H9 (cell line): ENCODE results near the gene CCSER1. TPM values are rescaled to one million over a fixed set of nuclear protein-coding genes. Genes with fewer than 3 reads are reported as not detected.

Source experiments
- DNase-seq: peaks from one replicate; pipeline ENCODE4 v3.0.0-alpha.2; 2017
- H2AFZ ChIP-seq: one replicate; pipeline ENCODE4 v1.6.1; 2013; ENCODE audit warnings: mild to moderate bottlenecking, low read length, control low read depth, moderate library complexity
- H2AK5ac ChIP-seq: 2 replicates; pipeline ENCODE4 v1.6.1; 2013; ENCODE audit warnings: low read length, control low read depth, mixed read lengths; ENCODE audit not compliant: insufficient read length
- H2BK120ac ChIP-seq: one replicate; pipeline ENCODE4 v1.6.1; 2013; ENCODE audit warnings: low read depth, mild to moderate bottlenecking, low read length, control low read depth, inconsistent platforms; ENCODE audit not compliant: poor library complexity, severe bottlenecking
- H2BK12ac ChIP-seq: 2 replicates; pipeline ENCODE4 v1.6.1; 2013; ENCODE audit warnings: low read length, control low read depth, mixed read lengths, low read depth; ENCODE audit not compliant: insufficient read length
- H2BK15ac ChIP-seq: 2 replicates; pipeline ENCODE4 v1.6.1; 2013; ENCODE audit warnings: low read depth, low read length, control low read depth
- H2BK20ac ChIP-seq: one replicate; pipeline ENCODE4 v1.6.1; 2013; ENCODE audit warnings: low read depth, mild to moderate bottlenecking, low read length, control low read depth, inconsistent platforms; ENCODE audit not compliant: poor library complexity, severe bottlenecking
- H2BK5ac ChIP-seq: 2 replicates; pipeline ENCODE4 v1.6.1; 2013; ENCODE audit warnings: low read length, control low read depth, mixed read lengths; ENCODE audit not compliant: insufficient read length
- H3K14ac ChIP-seq: 2 replicates; pipeline ENCODE4 v1.6.1; 2013; ENCODE audit warnings: low read length, control low read depth; ENCODE audit not compliant: insufficient read depth
- H3K18ac ChIP-seq: 2 replicates; pipeline ENCODE4 v1.6.1; 2013; ENCODE audit warnings: low read depth, mild to moderate bottlenecking, mixed read lengths, low read length, control low read depth; ENCODE audit not compliant: insufficient read length
- H3K23ac ChIP-seq: 2 replicates; pipeline ENCODE4 v1.6.1; 2013; ENCODE audit warnings: low read length, control low read depth, mixed read lengths, low read depth; ENCODE audit not compliant: insufficient read length
- H3K23me2 ChIP-seq: 2 replicates; pipeline ENCODE4 v1.6.1; 2013; ENCODE audit warnings: low read depth, mild to moderate bottlenecking, mixed read lengths, low read length, control low read depth; ENCODE audit not compliant: insufficient read length, poor library complexity, severe bottlenecking
- H3K27ac ChIP-seq: 2 replicates; pipeline ENCODE4 v1.5.1; 2013; ENCODE audit warnings: low read length, control low read depth, mixed read lengths, low read depth; ENCODE audit not compliant: insufficient read length
- H3K27me3 ChIP-seq: 2 replicates; pipeline ENCODE4 v1.6.1; 2013; ENCODE audit warnings: low read length, control low read depth, inconsistent platforms; ENCODE audit not compliant: insufficient read depth
- H3K4ac ChIP-seq: 2 replicates; pipeline ENCODE4 v1.6.1; 2013; ENCODE audit warnings: low read depth, mild to moderate bottlenecking, control low read depth, inconsistent platforms, low read length, moderate library complexity
- H3K4me1 ChIP-seq: 2 replicates; pipeline ENCODE4 v1.6.1; 2013; ENCODE audit warnings: low read length, control low read depth, inconsistent platforms; ENCODE audit not compliant: insufficient read depth
- H3K4me2 ChIP-seq: 2 replicates; pipeline ENCODE4 v1.6.1; 2013; ENCODE audit warnings: low read length, control low read depth, mixed read lengths; ENCODE audit not compliant: insufficient read length, insufficient read depth
- H3K56ac ChIP-seq: 2 replicates; pipeline ENCODE4 v1.6.1; 2013; ENCODE audit warnings: low read depth, mild to moderate bottlenecking, mixed read lengths, low read length, control low read depth; ENCODE audit not compliant: insufficient read length
- H3K79me1 ChIP-seq: 2 replicates; pipeline ENCODE4 v1.6.1; 2013; ENCODE audit warnings: low read depth, mild to moderate bottlenecking, moderate library complexity, low read length, control low read depth, inconsistent platforms; ENCODE audit not compliant: insufficient read depth, poor library complexity, severe bottlenecking
- H3K79me2 ChIP-seq: 2 replicates; pipeline ENCODE4 v1.6.1; 2013; ENCODE audit warnings: low read length, control low read depth, inconsistent platforms; ENCODE audit not compliant: insufficient read depth
- H3K9ac ChIP-seq: 2 replicates; pipeline ENCODE4 v1.6.1; 2013; ENCODE audit warnings: low read length, control low read depth, mixed read lengths; ENCODE audit not compliant: insufficient read length; ENCODE audit errors: extremely low read depth
- H3K9me3 ChIP-seq: one replicate; pipeline ENCODE4 v1.6.1; 2013; ENCODE audit warnings: low read depth, low read length, inconsistent platforms; ENCODE audit not compliant: control insufficient read depth
- H3T11ph ChIP-seq: one replicate; pipeline ENCODE4 v1.6.1; 2013; ENCODE audit warnings: mild to moderate bottlenecking, low read length, control low read depth, inconsistent platforms
- H4K20me1 ChIP-seq: one replicate; pipeline ENCODE4 v1.6.1; 2013; ENCODE audit not compliant: control insufficient read depth, insufficient read length, insufficient read depth
- H4K5ac ChIP-seq: 2 replicates; pipeline ENCODE4 v1.6.1; 2013; ENCODE audit warnings: low read depth, mild to moderate bottlenecking, mixed read lengths, low read length, control low read depth; ENCODE audit not compliant: insufficient read length
- H4K8ac ChIP-seq: replicated peaks from 2 replicates; pipeline ENCODE4 v1.6.1; 2013; ENCODE audit warnings: low read length, control low read depth, mixed read lengths, low read depth; ENCODE audit not compliant: insufficient read length
- H4K91ac ChIP-seq: 2 replicates; pipeline ENCODE4 v1.6.1; 2013; ENCODE audit warnings: low read depth, mild to moderate bottlenecking, moderate library complexity, mixed read lengths, low read length, control low read depth; ENCODE audit not compliant: insufficient read length
- H3K27ac Mint-ChIP-seq, 3 experiments: 2 replicates in 2 of 3; 3 replicates in 1 of 3; pipeline ENCODE4 v1.8.0; 2020 to 2021; ENCODE audit warnings: mixed read lengths in 3 of 3, mild to moderate bottlenecking in 1 of 3, moderate library complexity in 1 of 3
- H3K27me3 Mint-ChIP-seq: 2 replicates; pipeline ENCODE4 v1.8.0; 2021; ENCODE audit warnings: low read depth, mild to moderate bottlenecking, moderate library complexity, mixed read lengths
- H3K36me3 Mint-ChIP-seq, 3 experiments: 2 replicates in 2 of 3; 3 replicates in 1 of 3; pipeline ENCODE4 v1.8.0; 2020 to 2021; ENCODE audit warnings: low read depth in 3 of 3, mixed read lengths in 3 of 3; ENCODE audit not compliant: insufficient read depth in 1 of 3
- H3K4me1 Mint-ChIP-seq, 2 experiments: 2 replicates each; pipeline ENCODE4 v1.8.0; 2020; ENCODE audit warnings: mixed read lengths in 2 of 2
- H3K4me3 Mint-ChIP-seq, 2 experiments: 2 replicates in 1 of 2; 3 replicates in 1 of 2; pipeline ENCODE4 v1.8.0; 2020 to 2021; ENCODE audit warnings: mild to moderate bottlenecking in 2 of 2, mixed read lengths in 2 of 2, moderate library complexity in 1 of 2
- H3K9me3 Mint-ChIP-seq, 2 experiments: 2 replicates in 1 of 2; 3 replicates in 1 of 2; pipeline ENCODE4 v1.8.0; 2020; ENCODE audit warnings: mild to moderate bottlenecking in 2 of 2, mixed read lengths in 2 of 2, moderate library complexity in 1 of 2
- WGBS: extraction: QIAGEN DNeasy Blood & Tissue Kit; methylation state at CpG from one replicate; pipeline ENCODE4 v1.1.7; 2013; ENCODE audit warnings: missing lambda C conversion rate, low lambda C conversion rate, mixed read lengths; ENCODE audit not compliant: insufficient read length; ENCODE audit errors: extremely low coverage; 5-methylcytosine and 5-hydroxymethylcytosine counted together
- total RNA-seq: library from RNA; stranded (reverse); gene quantifications from 2 replicates; pipeline ENCODE4 v1.2.1, GENCODE V29; 2021
- TF ChIP-seq, protein P1 (sequence below): fragments of 200-600 bp; sonication (generic); conservative IDR thresholded peaks from 3 replicates; pipeline ENCODE4 v1.8.0; 2021; ENCODE audit warnings: antibody characterized with exemption, mild to moderate bottlenecking

CCSER1 gene
- total RNA-seq, 1 experiment from 2014 or later: 0.37 TPM

DNA sequence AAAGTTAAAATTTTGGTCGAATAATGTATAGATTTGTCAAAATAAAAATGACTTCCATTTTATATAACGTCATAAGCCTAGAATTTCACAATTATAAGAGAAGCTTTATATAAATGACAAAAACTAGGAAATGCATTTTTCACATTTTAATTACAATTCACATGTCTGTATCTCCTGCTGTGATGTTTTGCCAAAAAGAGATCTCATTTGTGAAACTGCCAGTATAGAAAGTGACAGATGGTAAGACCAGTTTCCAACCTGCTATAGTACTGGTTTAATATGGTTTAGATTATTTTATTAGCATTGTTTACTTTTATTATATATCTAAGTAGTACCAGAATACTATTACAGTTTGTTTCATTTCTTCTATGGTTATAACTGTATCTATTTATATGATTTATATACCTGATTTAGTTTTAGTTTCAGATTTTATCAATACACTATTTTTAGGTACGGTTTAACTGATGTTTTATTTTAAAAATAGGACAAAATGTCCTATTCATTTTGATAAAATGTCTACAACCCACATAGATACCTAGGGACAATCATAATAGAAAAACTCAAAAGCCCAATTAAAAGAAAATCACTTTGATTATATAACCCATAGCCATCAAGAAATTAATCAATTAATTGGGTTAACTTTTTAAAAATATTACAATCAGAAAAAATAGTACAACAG is 5.4 kb upstream of the CCSER1 start:
- Histone ChIP-seq H4K20me1 (no peaks in the 10 kb centered on the region), H3K23ac (no peak overlapping the region), H3K14ac (no peak overlapping the region), H2BK5ac (no peak overlapping the region), H2BK15ac (no peak overlapping the region), H3K4me2 (no peak overlapping the region), H2BK20ac (no peak overlapping the region), H3K4ac (no peak overlapping the region), H3T11ph (no peak overlapping the region), H4K5ac (no peak overlapping the region), H2AFZ (no peak overlapping the region), H2AK5ac (no peak overlapping the region), H3K9me3 (no peaks in the 10 kb centered on the region), H2BK120ac (no peak overlapping the region), H2BK12ac (no peak overlapping the region), H3K79me1 (no peaks in the 10 kb centered on the region), H3K56ac (no peak overlapping the region), H4K91ac (no peak overlapping the region), H3K23me2 (no peaks in the 10 kb centered on the region), H3K9ac (no peak overlapping the region), H3K4me1 (peaks cover 7% of the 10 kb centered on the region), H3K27me3 (no peaks in the 10 kb centered on the region), H3K79me2 (no peaks in the 10 kb centered on the region), H3K27ac (no peak overlapping the region), H3K18ac (no peak overlapping the region), H4K8ac (no peak overlapping the region)
- H3K27me3 Mint-ChIP-seq: peaks cover 13% of the 10 kb centered on the region
- no peak overlapping the region for H3K4me3 Mint-ChIP-seq
- H3K27ac Mint-ChIP-seq: no peak overlapping the region
- no peak for DNase-seq
- WGBS: no CpG with 5 or more reads among the region's 3 CpGs
- TF ChIP-seq, protein P1, sequence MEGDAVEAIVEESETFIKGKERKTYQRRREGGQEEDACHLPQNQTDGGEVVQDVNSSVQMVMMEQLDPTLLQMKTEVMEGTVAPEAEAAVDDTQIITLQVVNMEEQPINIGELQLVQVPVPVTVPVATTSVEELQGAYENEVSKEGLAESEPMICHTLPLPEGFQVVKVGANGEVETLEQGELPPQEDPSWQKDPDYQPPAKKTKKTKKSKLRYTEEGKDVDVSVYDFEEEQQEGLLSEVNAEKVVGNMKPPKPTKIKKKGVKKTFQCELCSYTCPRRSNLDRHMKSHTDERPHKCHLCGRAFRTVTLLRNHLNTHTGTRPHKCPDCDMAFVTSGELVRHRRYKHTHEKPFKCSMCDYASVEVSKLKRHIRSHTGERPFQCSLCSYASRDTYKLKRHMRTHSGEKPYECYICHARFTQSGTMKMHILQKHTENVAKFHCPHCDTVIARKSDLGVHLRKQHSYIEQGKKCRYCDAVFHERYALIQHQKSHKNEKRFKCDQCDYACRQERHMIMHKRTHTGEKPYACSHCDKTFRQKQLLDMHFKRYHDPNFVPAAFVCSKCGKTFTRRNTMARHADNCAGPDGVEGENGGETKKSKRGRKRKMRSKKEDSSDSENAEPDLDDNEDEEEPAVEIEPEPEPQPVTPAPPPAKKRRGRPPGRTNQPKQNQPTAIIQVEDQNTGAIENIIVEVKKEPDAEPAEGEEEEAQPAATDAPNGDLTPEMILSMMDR: no peak
- H3K4me1 Mint-ChIP-seq: peaks cover 11 to 16% of the 10 kb centered on the region in 2 experiments
- H3K36me3 Mint-ChIP-seq: no peaks in the 10 kb centered on the region
- no peaks in the 10 kb centered on the region for H3K9me3 Mint-ChIP-seq
